Measurements from ENCODE around the gene CNN2. TPM values are rescaled to one million over a fixed set of nuclear protein-coding genes. Genes with fewer than 3 reads are reported as not detected.

The CNN2 gene
- total and polyA plus RNA-seq, 2 of the 4 experiments (the other 2 are of a cell fraction), result 272 to 395 TPM

DNA sequence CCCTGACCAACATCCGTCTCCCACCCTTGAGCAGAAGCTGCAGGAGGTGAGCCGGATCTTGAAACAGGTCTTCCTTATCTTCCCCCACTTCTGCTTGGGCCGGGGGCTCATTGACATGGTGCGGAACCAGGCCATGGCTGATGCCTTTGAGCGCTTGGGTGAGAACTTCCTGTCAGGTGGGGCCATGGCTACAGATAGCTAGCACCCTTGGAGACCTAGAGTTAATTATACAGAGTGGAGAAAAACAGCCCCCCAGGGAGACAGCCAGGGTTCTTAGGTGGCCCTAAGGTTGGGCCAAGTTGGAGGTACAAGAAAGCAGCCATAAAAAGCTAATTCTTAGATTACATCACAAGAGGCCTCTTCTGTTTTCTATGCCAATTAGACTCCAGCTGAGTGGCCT lies 31.7 kb downstream of the CNN2 start:
- intact Hi-C loops (cut with micrococcal nuclease), result no loop called here
- WGBS, 2 experiments (ENCODE audit: extremely low coverage in 2 of 2, insufficient read length in 1 of 2), result 100% methylated on average over 2 of the region's 5 CpGs; no CpG with 5 or more reads in 1 of the 2 experiments
- dilution Hi-C loops (cut with HindIII; ENCODE audit: low sequenced_read_pairs, unreplicated experiment), result no loop called here
- H3K27ac ChIP-seq (ENCODE audit: insufficient read depth, low read length), result no peak overlapping the region
- DNase-seq (no peak), ATAC-seq (ENCODE audit: low read depth) (no peak)
- no peak overlapping the region for H2BK120ac ChIP-seq (ENCODE audit: low read depth, low read length)
- no TSS peak for BruUV-seq (replicated peaks)
- H3K4me3 ChIP-seq (ENCODE audit: insufficient read depth, low read depth, low read length), result no peak overlapping the region
- no peak overlapping the region for H3K23ac ChIP-seq (ENCODE audit: low read depth, low read length)
- no peak overlapping the region for H2AFZ ChIP-seq (replicated peaks; ENCODE audit: low read length, poor library complexity)
- H4K91ac ChIP-seq (ENCODE audit: insufficient read depth, low read depth, low read length), result no peak overlapping the region
- no peak overlapping the region for H3K4me2 ChIP-seq (ENCODE audit: low read depth, low read length)
- no peak overlapping the region for H3K56ac ChIP-seq (ENCODE audit: extremely low read depth, insufficient read depth, low read length)
- no peaks in the 10 kb centered on the region for H4K20me1 ChIP-seq (ENCODE audit: insufficient read depth, low read length)
- in situ Hi-C loops (cut with MboI; ENCODE audit: low sequenced_read_pairs), result no loop called here
- H3K9me3 ChIP-seq (ENCODE audit: control insufficient read depth, insufficient read depth, low read length), result peaks cover 36% of the 10 kb centered on the region
- H3K79me1 ChIP-seq (ENCODE audit: low read depth in 1 of 2, low read length in 2 of 2), result no peaks in the 10 kb centered on the region
- H3K18ac ChIP-seq (ENCODE audit: low read depth, low read length), result no peak overlapping the region
- POLR2A ChIA-PET (ENCODE audit: unreplicated experiment), result no interaction called here
- H4K5ac ChIP-seq (ENCODE audit: low read depth, low read length), result no peak overlapping the region
- H4K8ac ChIP-seq (ENCODE audit: low read depth in 2 of 2, low read length in 2 of 2), result no peak overlapping the region
- no peak overlapping the region for H2AK5ac ChIP-seq (ENCODE audit: low read depth, low read length)
- H2BK15ac ChIP-seq (ENCODE audit: low read depth, low read length), result no peak overlapping the region
- H3K4me1 ChIP-seq (ENCODE audit: control insufficient read depth, insufficient read depth, low read length), result no peaks in the 10 kb centered on the region
- peaks cover 1% of the 10 kb centered on the region; the same call in 1 of the 2 replicates for H3K36me3 ChIP-seq (ENCODE audit: control insufficient read depth, insufficient read depth, low read length)
- CTCF ChIA-PET, result no interaction called here
- H3K27me3 ChIP-seq (ENCODE audit: control insufficient read depth, insufficient read depth, low read length), result no peaks in the 10 kb centered on the region
- H3K14ac ChIP-seq (replicated peaks; ENCODE audit: low read depth, low read length), result no peak overlapping the region
- H3K4ac ChIP-seq (ENCODE audit: low read depth, low read length), result no peak overlapping the region
- no peak overlapping the region for H2AK9ac ChIP-seq (replicated peaks; ENCODE audit: low read depth, low read length, poor library complexity)
- no peak overlapping the region for H3K9ac ChIP-seq (ENCODE audit: low read depth, low read length)
- H3K9me1 ChIP-seq (ENCODE audit: insufficient read depth, low read length), result no peaks in the 10 kb centered on the region
- H2BK20ac ChIP-seq (ENCODE audit: low read depth, low read length), result no peak overlapping the region
- TF ChIP-seq CHD1 (IDR thresholded peaks at IDR 0.05; ENCODE audit: low read depth, low read length), result no peak
- no peak for TF ChIP-seq CEBPB (IDR thresholded peaks at IDR 0.05; ENCODE audit: low read depth, low read length)
- no peak for TF ChIP-seq SMC3 (IDR thresholded peaks at IDR 0.05; ENCODE audit: low read depth, low read length)
- H2BK5ac ChIP-seq (ENCODE audit: low read depth, low read length, poor library complexity, severe bottlenecking), result no peak overlapping the region
